HG02885 (cell line): ENCODE data around the gene NACAD.
"Not testable (repeated sequence)": the region's sequence is repeated elsewhere in the genome, so short reads cannot be mapped to it uniquely, and the experiment has no call there.

Experiments used
- ATAC-seq: cut with Tn5 transposase; IDR thresholded peaks from one replicate; pipeline ENCODE4 v1.9.1; 2021; ENCODE audit warnings: mild to moderate bottlenecking; ENCODE audit not compliant: unreplicated experiment, poor library complexity

The NACAD gene

GRCh38 chr7:45061806-45062425 lies 26.9 kb downstream of the NACAD start:
- ATAC-seq: no peak

- no peak for ATAC-seq
Measured at GRCh38 chr7:45061352-45061751, 27.4 kb downstream of the NACAD start.

- no peak for ATAC-seq
Measured at GRCh38 chr7:45060295-45060694, 28.5 kb downstream of the NACAD start.

GRCh38 chr7:45057878-45058277 lies 30.9 kb downstream of the NACAD start:
- ATAC-seq: no peak

GRCh38 chr7:45055594-45056219 lies 33.1 kb downstream of the NACAD start:
- ATAC-seq: no peak

- no peak for ATAC-seq
Measured at GRCh38 chr7:45055016-45055415, 33.8 kb downstream of the NACAD start.

- ATAC-seq: no peak
Measured at GRCh38 chr7:45054442-45054841, 34.3 kb downstream of the NACAD start.

- ATAC-seq: no peak
Measured at GRCh38 chr7:45053941-45054340, 34.8 kb downstream of the NACAD start.

- ATAC-seq: no peak
Measured at GRCh38 chr7:45053401-45053800, 35.4 kb downstream of the NACAD start.

- no peak for ATAC-seq
Measured at GRCh38 chr7:45052011-45052410, 36.8 kb downstream of the NACAD start.

- no peak for ATAC-seq
Measured at GRCh38 chr7:45050198-45050597, 38.6 kb downstream of the NACAD start.

GRCh38 chr7:45048748-45049147 lies 40.0 kb downstream of the NACAD start:
- ATAC-seq: no peak

GRCh38 chr7:45044338-45044737 lies 44.4 kb downstream of the NACAD start:
- no peak for ATAC-seq

GRCh38 chr7:45039106-45039505 lies 49.7 kb downstream of the NACAD start:
- no peak for ATAC-seq

- no peak for ATAC-seq
Measured at GRCh38 chr7:45037876-45038275, 50.9 kb downstream of the NACAD start.

GRCh38 chr7:45036796-45037195 lies 52.0 kb downstream of the NACAD start:
- no peak for ATAC-seq

GRCh38 chr7:45036317-45036716 lies 52.5 kb downstream of the NACAD start:
- no peak for ATAC-seq

- ATAC-seq: no peak
Measured at GRCh38 chr7:45035893-45036292, 52.9 kb downstream of the NACAD start.

- ATAC-seq: no peak
Measured at GRCh38 chr7:45035371-45035770, 53.4 kb downstream of the NACAD start.

GRCh38 chr7:45034710-45035109 lies 54.1 kb downstream of the NACAD start:
- ATAC-seq: not testable (repeated sequence)

GRCh38 chr7:45033931-45034290 lies 54.9 kb downstream of the NACAD start:
- no peak for ATAC-seq

- no peak for ATAC-seq
Measured at GRCh38 chr7:45033261-45033930, 55.4 kb downstream of the NACAD start.
